Right lobe of liver (tissue), 4 donors: Measurements from ENCODE around the gene SEC23A.

ENCODE experiments used
- POLR2A ChIP-seq: fragments of 450-650 bp; IDR thresholded peaks from one replicate; pipeline ENCODE4 v1.6.1; 2017; ENCODE audit warnings: antibody characterized with exemption, mild to moderate bottlenecking
- TF ChIP-seq, protein P1 (sequence below), 4 donors: fragments of 200-600 bp in 3 of 4; fragments of 450-650 bp in 1 of 4; IDR thresholded peaks; one replicate each; pipeline versions ENCODE4 v1.5.1 to v1.8.0; 2016 to 2022; ENCODE audit warnings: antibody characterized with exemption in 4 of 4, mild to moderate bottlenecking in 2 of 4
- donor health status: DM: no; HTN: no; CAD: no.
- donor health status: DM: no; HTN: no; CAD: no.
- donor health status: DM: no; HTN: yes; CAD: no.

DNA sequence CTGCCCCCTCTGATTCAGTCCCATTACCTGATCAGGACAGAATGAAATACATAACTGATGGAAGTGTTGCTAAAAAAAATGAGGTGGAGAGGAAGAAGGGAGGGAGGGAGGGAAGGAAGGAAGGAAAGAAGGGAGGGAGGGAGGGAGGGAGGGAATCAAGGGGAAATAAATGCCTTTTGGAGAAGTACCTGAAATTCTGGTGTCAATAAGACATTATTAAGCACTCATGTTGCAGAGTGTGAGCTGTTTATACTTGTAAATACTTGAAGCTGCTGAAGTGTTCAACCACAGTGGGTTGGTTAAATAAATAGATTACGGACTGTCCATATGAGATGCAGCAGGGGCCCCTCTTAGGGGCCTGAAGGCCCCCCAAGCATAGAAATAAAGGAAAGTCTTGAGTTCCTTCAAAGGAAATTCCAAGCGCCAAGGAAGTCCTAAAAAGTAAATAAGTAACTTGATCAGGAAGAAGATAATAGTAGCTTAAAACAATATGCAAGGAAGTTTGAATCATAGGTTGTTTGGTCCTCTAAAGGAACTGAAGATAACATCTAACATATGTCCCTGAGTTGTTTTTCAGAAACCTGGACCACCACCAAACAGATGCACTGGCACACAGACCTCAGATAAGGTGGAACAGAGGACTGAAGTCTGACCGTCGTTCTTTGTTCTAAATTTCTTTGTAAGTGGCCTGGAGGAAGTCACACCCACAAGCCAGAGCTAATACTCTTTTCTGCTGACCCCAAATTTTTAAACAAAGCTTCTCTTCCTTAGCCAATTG lies 110.8 kb downstream of the SEC23A start:
- TF ChIP-seq POLR2A, result no peak
- TF ChIP-seq, protein P1, sequence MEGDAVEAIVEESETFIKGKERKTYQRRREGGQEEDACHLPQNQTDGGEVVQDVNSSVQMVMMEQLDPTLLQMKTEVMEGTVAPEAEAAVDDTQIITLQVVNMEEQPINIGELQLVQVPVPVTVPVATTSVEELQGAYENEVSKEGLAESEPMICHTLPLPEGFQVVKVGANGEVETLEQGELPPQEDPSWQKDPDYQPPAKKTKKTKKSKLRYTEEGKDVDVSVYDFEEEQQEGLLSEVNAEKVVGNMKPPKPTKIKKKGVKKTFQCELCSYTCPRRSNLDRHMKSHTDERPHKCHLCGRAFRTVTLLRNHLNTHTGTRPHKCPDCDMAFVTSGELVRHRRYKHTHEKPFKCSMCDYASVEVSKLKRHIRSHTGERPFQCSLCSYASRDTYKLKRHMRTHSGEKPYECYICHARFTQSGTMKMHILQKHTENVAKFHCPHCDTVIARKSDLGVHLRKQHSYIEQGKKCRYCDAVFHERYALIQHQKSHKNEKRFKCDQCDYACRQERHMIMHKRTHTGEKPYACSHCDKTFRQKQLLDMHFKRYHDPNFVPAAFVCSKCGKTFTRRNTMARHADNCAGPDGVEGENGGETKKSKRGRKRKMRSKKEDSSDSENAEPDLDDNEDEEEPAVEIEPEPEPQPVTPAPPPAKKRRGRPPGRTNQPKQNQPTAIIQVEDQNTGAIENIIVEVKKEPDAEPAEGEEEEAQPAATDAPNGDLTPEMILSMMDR (IDR thresholded peaks at IDR 0.05), result no peak
